Left colon (tissue), 2 donors: ENCODE data around the gene CHRD. TPM values are rescaled to one million over a fixed set of nuclear protein-coding genes. Genes with fewer than 3 reads are reported as not detected.

Source experiments
- ATAC-seq: fragments of 200-7000 bp; cut with Tn5 transposase; one replicate; pipeline ENCODE4 v1.9.1; 2020; ENCODE audit warnings: mild to moderate bottlenecking, moderate library complexity
- DNase-seq, 2 donors: peaks; one replicate each; pipeline ENCODE4 v3.0.0-alpha.2; 2020
- intact Hi-C, 2 donors: fragments of 100-400 bp; cut with DNase I in 1 of 2; cut with micrococcal nuclease in 1 of 2; formaldehyde crosslinking; loops; one replicate each; pipeline versions ENCODE4 v1.11.2 to v1.14.0; 2022; cut with DNase I, micrococcal nuclease
- total RNA-seq, 2 donors: library from RNA; stranded (reverse); fragmentation: NEBNext Ultra II Directional; extraction: Animal tissue kit (Norgen Biotek cat#: 25700); gene quantifications; one replicate each; pipeline ENCODE4 v1.2.1, GENCODE V29; 2021
- donor health status: DM: no; HTN: no; CAD: no.
- donor health status: DM: yes; HTN: yes; CAD: no.

CHRD gene
- total RNA-seq, 2 donors from 2014 or later: 2.1 to 2.6 TPM

GRCh38 chr3:184345317-184346144 is 34.3 kb upstream of the CHRD start:
- ATAC-seq (peak; percentile 92), DNase-seq (peak; percentile 84 to 90)
- intact Hi-C loops: no loop called here

- ATAC-seq (no peak), DNase-seq (no peak)
- intact Hi-C loops: no loop called here
These were observed 33.2 kb upstream of the CHRD start for GRCh38 chr3:184346480-184347190.

GRCh38 chr3:184347321-184348056 is 32.4 kb upstream of the CHRD start:
- intact Hi-C loops: no loop called here
- no peak for ATAC-seq
- DNase-seq: no peak

DNA sequence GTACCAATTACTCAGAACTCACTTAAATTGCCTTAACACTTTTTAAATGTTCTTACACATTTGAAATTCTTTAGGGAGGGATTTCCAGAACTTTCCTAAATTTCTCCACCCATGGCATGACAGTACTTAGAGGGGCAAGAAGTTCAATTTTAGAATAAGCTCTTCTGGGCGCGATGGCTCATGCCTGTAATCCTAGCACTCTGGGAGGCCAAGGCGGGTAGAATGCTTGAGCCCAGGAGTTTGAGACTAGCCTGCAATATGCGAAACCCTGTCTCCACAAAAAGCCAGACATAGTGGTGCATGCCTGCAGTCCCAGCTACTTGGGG is 31.8 kb upstream of the CHRD start:
- intact Hi-C loops: no loop called here
- ATAC-seq (no peak), DNase-seq (no peak)

DNA sequence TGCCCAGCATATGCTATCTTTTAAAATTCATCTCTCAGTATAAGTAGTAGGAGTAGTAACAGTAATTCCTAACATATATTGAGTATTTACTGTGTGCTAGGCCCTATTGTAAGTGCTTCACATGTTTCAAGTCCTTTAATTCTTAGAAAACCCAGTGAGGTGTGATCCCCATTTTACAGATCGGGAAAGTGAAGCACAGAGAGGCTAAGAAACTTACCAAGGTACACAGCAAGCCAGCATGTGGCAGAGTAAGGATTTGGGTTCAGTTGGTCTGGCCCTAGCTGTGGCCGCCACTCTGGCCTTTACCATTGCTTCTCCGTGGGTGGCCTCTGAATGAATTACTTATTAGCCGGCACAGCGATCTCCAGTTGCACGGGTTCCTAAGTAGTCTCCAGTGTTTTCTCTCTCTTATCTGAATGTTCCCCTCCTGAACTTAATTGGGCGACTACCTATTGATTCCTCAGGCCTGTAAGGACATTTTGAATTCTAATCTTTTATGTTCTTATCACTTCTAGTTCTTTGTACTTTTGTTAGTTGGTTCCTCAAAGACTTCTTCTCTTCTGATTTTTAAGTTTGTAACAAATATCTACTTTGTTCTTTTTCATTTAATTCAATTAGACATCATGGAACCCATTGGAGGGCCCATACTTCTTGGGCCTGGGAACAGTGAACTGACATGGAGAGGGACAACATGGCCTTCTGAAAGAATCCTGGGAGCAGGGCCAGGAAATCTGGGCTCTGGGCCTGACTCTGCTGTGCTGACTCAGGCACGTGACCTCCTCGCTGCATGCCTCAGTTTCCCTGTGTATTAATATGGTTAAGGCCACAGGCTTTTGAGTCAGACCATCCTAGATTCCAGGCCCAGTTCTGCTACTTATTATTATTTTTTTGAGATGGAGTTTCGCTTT is 30.0 kb upstream of the CHRD start:
- intact Hi-C loops: no loop called here
- ATAC-seq: no peak
- DNase-seq: no peak

GRCh38 chr3:184350618-184351017 is 29.2 kb upstream of the CHRD start:
- DNase-seq (no peak), ATAC-seq (no peak)
- intact Hi-C loops: no loop called here

- no peak for DNase-seq
- intact Hi-C loops: no loop called here
- ATAC-seq: peak; percentile 12
These were observed 28.2 kb upstream of the CHRD start for GRCh38 chr3:184351511-184352148.

DNA sequence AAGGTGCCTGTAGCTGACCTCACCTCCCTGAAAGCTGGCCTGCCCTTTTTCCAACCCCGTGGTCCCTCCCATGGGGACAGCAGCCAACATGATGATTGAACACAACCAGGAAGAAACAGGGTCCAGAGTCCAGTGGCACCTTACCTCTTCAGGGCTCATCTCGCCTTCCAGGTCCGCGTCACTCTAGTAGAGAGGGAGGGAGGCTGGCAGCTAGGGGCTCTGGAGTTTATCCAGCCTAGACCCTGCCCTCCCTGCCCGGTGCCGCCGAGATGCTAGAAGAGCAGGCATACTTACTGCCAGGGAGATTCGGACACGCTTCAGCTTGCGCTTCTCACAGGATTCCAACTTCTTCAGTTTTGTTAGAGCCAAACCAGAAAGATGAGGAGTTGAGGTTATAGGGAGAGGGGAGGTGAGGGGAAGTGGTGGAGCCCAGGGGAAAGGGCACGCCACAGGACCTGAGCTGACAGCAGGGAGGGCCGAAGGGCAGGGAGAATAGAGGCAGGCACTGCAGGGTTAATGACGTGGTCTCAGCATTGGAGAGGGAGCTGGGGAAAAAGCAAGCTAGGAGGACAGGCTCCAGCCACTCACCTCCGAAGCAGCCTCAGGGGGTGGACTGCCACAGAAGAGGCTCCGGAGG is 27.6 kb upstream of the CHRD start:
- intact Hi-C loops: no loop called here
- peak; percentile 87 to 93 for DNase-seq
- ATAC-seq: peak; percentile 90

DNA sequence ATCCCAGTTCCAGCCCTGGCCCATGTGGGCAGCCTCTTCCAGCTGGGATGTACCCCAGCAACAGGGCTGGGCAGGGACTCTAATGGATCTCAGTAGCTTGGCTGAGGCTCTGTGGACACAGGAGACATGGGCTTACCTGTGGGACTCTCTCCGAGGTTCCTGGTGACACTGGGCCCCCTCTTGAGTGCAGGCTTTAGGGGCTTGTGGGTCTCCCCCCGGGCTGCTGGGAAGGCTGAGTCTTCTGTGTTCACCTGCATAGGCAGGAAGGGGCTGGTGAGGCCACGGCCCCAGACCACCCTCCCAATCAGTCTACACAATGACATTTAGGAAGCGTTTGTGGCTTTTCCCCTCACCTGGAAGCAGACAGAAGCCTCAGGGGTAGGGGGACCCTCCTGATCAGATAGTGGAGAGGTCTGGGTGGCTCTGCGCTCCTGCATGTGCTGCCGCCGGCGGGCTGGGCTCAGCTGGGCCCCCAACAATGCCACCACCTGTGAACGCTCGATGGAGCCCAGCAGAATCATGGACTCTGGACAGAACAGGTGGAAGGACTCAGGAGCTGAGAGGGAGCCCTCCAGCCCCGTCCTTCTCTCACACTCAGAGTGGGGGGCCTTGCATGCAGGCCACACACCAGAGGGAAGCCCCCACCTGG is 26.8 kb upstream of the CHRD start:
- peak; percentile 2 for ATAC-seq
- no peak for DNase-seq
- intact Hi-C loops: no loop called here

- DNase-seq (no peak), ATAC-seq (no peak)
- intact Hi-C loops: no loop called here
These were observed 26.3 kb upstream of the CHRD start for GRCh38 chr3:184353546-184353941.

- peak in 1 of 2 donors; percentile 80 for DNase-seq
- intact Hi-C loops: no loop called here
- ATAC-seq: peak; percentile 18
These were observed 25.6 kb upstream of the CHRD start for GRCh38 chr3:184354121-184354728.

DNA sequence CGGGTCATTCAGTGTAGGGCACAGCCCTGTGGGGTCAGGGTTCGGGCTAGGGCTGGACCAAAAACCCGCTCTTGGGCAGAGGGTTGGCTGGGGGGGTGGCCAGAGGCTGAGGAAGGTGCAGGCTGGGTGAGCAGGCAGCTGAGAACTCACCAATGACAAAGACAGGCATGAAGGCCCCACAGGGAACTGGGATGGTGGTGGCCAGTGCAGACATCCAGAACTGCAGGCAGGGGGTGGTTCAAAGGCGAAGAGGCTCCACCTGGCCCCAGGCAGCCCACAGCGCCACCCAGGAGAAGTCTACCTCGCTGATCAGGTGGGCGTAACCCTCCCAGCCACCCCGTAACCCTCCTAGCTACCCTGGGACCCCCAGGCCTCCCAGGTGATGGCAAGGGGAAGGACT is 25.1 kb upstream of the CHRD start:
- no peak for DNase-seq
- intact Hi-C loops: no loop called here
- no peak for ATAC-seq

GRCh38 chr3:184355261-184356040 is 24.4 kb upstream of the CHRD start:
- ATAC-seq (no peak), DNase-seq (no peak)
- intact Hi-C loops: no loop called here

DNA sequence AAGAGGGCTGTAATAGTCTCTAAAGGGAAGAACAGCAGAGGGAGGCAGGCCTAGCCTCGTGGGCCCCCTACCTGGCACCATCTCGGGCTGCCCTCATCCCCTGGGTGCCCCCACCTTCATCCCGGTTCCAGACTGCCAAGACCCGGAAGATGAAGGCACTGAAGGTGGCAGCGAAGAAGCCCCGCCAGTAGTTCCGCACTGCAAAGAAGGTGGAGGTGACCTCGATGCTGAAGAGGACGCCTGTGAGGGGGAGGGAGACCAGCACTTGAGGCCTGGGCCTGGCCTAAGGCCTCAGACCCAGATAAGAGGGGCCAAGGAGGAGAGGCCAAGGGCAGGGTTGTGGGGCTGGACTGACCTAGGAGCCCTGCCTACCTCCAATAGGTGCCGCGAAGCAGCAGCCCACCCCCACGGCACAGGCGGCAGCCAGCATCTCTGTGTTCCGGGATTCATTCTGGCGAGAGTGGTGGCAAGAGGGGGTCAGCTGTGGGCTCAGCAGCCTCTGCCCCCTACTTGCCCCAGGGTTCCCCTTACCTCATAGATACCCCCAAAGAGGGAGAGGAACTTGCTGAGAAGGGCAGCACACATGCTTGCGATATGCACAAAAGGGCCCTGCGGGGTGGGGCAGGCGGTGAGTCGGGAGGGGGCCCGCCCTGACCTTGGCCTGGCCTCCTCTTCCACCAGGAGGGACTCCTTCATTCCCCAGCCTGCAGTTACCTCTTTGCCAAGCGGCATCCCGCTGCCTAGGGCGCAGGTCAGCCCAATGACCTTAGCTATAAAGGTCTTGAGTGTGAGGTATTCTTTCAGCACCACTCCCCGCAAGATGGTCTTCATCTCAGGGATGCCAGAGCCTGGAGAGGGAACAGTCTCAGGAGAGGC is 22.4 kb upstream of the CHRD start:
- intact Hi-C loops: no loop called here
- no peak for DNase-seq
- no peak for ATAC-seq

DNA sequence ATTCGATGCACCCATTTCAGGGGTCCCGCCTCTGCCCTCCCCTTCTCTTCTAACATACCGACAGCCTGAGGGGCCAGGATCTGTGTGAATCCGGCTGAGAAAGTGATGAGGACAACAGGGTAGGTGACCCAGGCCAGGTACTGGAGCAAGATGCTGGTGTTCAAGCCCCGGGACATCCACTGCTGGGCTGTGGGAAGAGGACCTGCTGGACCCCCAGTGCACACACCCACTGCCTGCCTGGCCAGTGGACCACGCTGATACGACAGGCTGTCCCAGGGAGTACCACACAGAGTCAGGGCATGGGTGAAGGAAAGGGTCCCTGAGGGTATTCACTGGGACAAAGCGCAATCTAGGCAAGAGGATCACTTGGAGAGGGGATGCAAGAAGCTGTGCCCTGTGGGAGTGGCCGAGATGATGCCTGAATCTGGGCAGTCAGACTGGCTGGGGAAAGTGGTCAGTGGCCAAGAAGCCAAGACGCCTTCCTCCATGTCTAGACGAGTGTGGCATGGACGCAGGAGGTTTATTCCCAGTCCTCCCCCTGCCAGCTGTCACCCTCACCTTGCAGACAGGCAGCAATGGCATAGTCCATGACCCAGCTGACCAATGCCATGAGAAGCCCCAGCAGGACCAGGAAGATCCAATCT is 21.6 kb upstream of the CHRD start:
- ATAC-seq: no peak
- intact Hi-C loops: no loop called here

More for the DNA sequence above, 21.6 kb upstream of the CHRD start:
- no peak for DNase-seq
